Tibial nerve (tissue), 4 donors: ENCODE measurements around the gene LDHAL6A. TPM values are rescaled to one million over a fixed set of nuclear protein-coding genes. Genes with fewer than 3 reads are reported as not detected.

ENCODE experiments used
- DNase-seq, 2 donors: peaks; one replicate each; pipeline ENCODE4 v3.0.0-alpha.2; 2019; ENCODE audit warnings: low spot score in 2 of 2
- H3K27ac ChIP-seq, 4 donors: fragments of 200-600 bp; sonication (generic) in 3 of 4; one replicate each; pipeline ENCODE4 v1.5.1; 2017 to 2019; ENCODE audit warnings: mild to moderate bottlenecking in 1 of 4
- H3K27me3 ChIP-seq, 2 donors: fragments of 200-600 bp; sonication (generic) in 1 of 2; one replicate each; pipeline versions ENCODE4 v1.5.1 to v1.6.0; 2017 to 2019
- H3K36me3 ChIP-seq, 3 donors: fragments of 200-600 bp; sonication (generic); one replicate each; pipeline ENCODE4 v1.5.1; 2018 to 2019
- H3K4me1 ChIP-seq, 4 donors: fragments of 200-600 bp; sonication (generic) in 3 of 4; one replicate each; pipeline ENCODE4 v1.5.1; 2017 to 2019
- H3K4me3 ChIP-seq, 4 donors: fragments of 200-600 bp; sonication (generic) in 3 of 4; one replicate each; pipeline ENCODE4 v1.5.1; 2017 to 2019; ENCODE audit warnings: mild to moderate bottlenecking in 1 of 4, moderate library complexity in 1 of 4
- H3K9me3 ChIP-seq, 4 donors: fragments of 200-600 bp; sonication (generic) in 3 of 4; one replicate each; pipeline ENCODE4 v1.5.1; 2017 to 2019
- CTCF ChIP-seq, 5 experiments: fragments of 200-600 bp in 3 of 5; fragments of 450-650 bp in 2 of 5; sonication (generic) in 3 of 5; IDR thresholded peaks; one replicate each; pipeline ENCODE4 v1.5.1; 2016 to 2019; ENCODE audit warnings: antibody characterized with exemption in 5 of 5, mild to moderate bottlenecking in 3 of 5, moderate library complexity in 2 of 5
- EP300 ChIP-seq, 2 donors: sonication (generic); formaldehyde crosslinking; IDR thresholded peaks; one replicate each; pipeline ENCODE4 v1.6.1; 2017; ENCODE audit warnings: antibody characterized with exemption in 2 of 2, mild to moderate bottlenecking in 1 of 2
- POLR2A ChIP-seq, 2 donors: fragments of 450-650 bp; IDR thresholded peaks; one replicate each; pipeline ENCODE4 v1.6.1; 2017; ENCODE audit warnings: antibody characterized with exemption in 2 of 2, mild to moderate bottlenecking in 2 of 2, moderate library complexity in 2 of 2
- WGBS, 2 donors: methylation state at CpG; one replicate each; pipeline ENCODE4 v1.1.5; 2018; 5-methylcytosine and 5-hydroxymethylcytosine counted together
- total RNA-seq, 4 donors: library from RNA; depleted of rRNA; stranded (reverse); fragments of >200 nt; gene quantifications; one replicate each; pipeline ENCODE4 v1.1.0, GENCODE V29; 2016

Gene LDHAL6A
- total RNA-seq, 4 donors from 2014 or later, result not detected

GRCh38 chr11:18485913-18486528 lies 30.4 kb downstream of the LDHAL6A start:
- Histone ChIP-seq H3K27me3 (no peaks in the 10 kb centered on the region), H3K4me1 (no peaks in the 10 kb centered on the region), H3K36me3 (peaks cover 0 to 63% (median 11%) of the 10 kb centered on the region in 3 donors), H3K27ac (no peak overlapping the region), H3K9me3 (no peaks in the 10 kb centered on the region), H3K4me3 (no peak overlapping the region)
- no peak for DNase-seq
- TF ChIP-seq POLR2A (IDR thresholded peaks at IDR 0.05) (no peak), EP300 (IDR thresholded peaks at IDR 0.05) (no peak), CTCF (IDR thresholded peaks at IDR 0.05) (no peak)
- WGBS, 2 donors, result 93 to 95% methylated on average over 8 of the region's 8 CpGs

GRCh38 chr11:18490319-18490718 lies 34.7 kb downstream of the LDHAL6A start:
- no peak for DNase-seq
- Histone ChIP-seq H3K27me3 (no peaks in the 10 kb centered on the region), H3K36me3 (peaks cover 0 to 58% (median 2%) of the 10 kb centered on the region in 3 donors), H3K27ac (peak overlapping the region in 1 of 4 donors; percentile 40), H3K4me3 (no peak overlapping the region), H3K4me1 (no peaks in the 10 kb centered on the region), H3K9me3 (no peaks in the 10 kb centered on the region)
- TF ChIP-seq EP300 (IDR thresholded peaks at IDR 0.05) (no peak), POLR2A (IDR thresholded peaks at IDR 0.05) (no peak), CTCF (IDR thresholded peaks at IDR 0.05) (no peak)
- 30 to 37% methylated on average over 1 of the region's 1 CpG for WGBS, 2 donors

GRCh38 chr11:18490736-18491485 lies 35.3 kb downstream of the LDHAL6A start:
- Histone ChIP-seq H3K36me3 (peaks cover 0 to 58% (median 2%) of the 10 kb centered on the region in 3 donors), H3K4me3 (no peak overlapping the region), H3K27me3 (no peaks in the 10 kb centered on the region), H3K27ac (peak overlapping the region in 1 of 4 donors; percentile 40), H3K4me1 (no peaks in the 10 kb centered on the region), H3K9me3 (no peaks in the 10 kb centered on the region)
- WGBS, 2 donors, result 85 to 87% methylated on average over 15 of the region's 15 CpGs
- no peak for DNase-seq
- TF ChIP-seq EP300 (IDR thresholded peaks at IDR 0.05), result no peak
- no peak for TF ChIP-seq POLR2A (IDR thresholded peaks at IDR 0.05)

- H3K27me3 ChIP-seq, result no peaks in the 10 kb centered on the region
- H3K4me3 ChIP-seq, result no peak overlapping the region
- DNase-seq, result no peak
- H3K27ac ChIP-seq, result no peak overlapping the region
- TF ChIP-seq CTCF (IDR thresholded peaks at IDR 0.05) (no peak), EP300 (IDR thresholded peaks at IDR 0.05) (no peak), POLR2A (IDR thresholded peaks at IDR 0.05) (no peak)
- H3K9me3 ChIP-seq, result no peaks in the 10 kb centered on the region
- peaks cover 0 to 64% (median 2%) of the 10 kb centered on the region in 3 donors for H3K36me3 ChIP-seq
- whole genome bisulfite sequencing, 2 donors, result 94% methylated on average over 2 of the region's 2 CpGs
- no peaks in the 10 kb centered on the region for H3K4me1 ChIP-seq
Measured at GRCh38 chr11:18491924-18492323, 36.3 kb downstream of the LDHAL6A start.

- Histone ChIP-seq H3K4me3 (no peak overlapping the region), H3K27me3 (no peaks in the 10 kb centered on the region), H3K4me1 (no peaks in the 10 kb centered on the region), H3K9me3 (no peaks in the 10 kb centered on the region), H3K36me3 (peaks cover 0 to 67% (median 2%) of the 10 kb centered on the region in 3 donors), H3K27ac (no peak overlapping the region)
- no peak for DNase-seq
- TF ChIP-seq POLR2A (IDR thresholded peaks at IDR 0.05), result no peak
- TF ChIP-seq EP300 (IDR thresholded peaks at IDR 0.05), result no peak
- TF ChIP-seq CTCF (IDR thresholded peaks at IDR 0.05), result no peak
Measured at GRCh38 chr11:18492888-18493287, 37.2 kb downstream of the LDHAL6A start.
